NCI-H748 treated with DMSO at 0.1 percent for 48 hours (cell line): ENCODE results near the gene MAGI2.
"Not testable (repeated sequence)": the region's sequence is repeated elsewhere in the genome, so short reads cannot be mapped to it uniquely, and the experiment has no call there.

ENCODE experiments used
- DNase-seq: peaks from one replicate; lab custom pipeline; 2025; lab: John Stamatoyannopoulos, UW

Gene MAGI2

GRCh38 chr7:78296644-78297371 is 1156.7 kb downstream of the MAGI2 start:
- peak; percentile 74 for DNase-seq

- DNase-seq: no peak
These were observed 1157.3 kb downstream of the MAGI2 start for GRCh38 chr7:78296046-78296597.

GRCh38 chr7:78289471-78289870 is 1164.0 kb downstream of the MAGI2 start:
- not testable (repeated sequence) for DNase-seq

GRCh38 chr7:78284945-78285344 is 1168.5 kb downstream of the MAGI2 start:
- DNase-seq: no peak

GRCh38 chr7:78280276-78280675 is 1173.2 kb downstream of the MAGI2 start:
- DNase-seq: no peak

- no peak for DNase-seq
These were observed 1174.0 kb downstream of the MAGI2 start for GRCh38 chr7:78279457-78279856.

- no peak for DNase-seq
These were observed 1174.4 kb downstream of the MAGI2 start for GRCh38 chr7:78279032-78279431.

- no peak for DNase-seq
These were observed 1186.3 kb downstream of the MAGI2 start for GRCh38 chr7:78267141-78267540.

GRCh38 chr7:78265486-78265885 is 1188.0 kb downstream of the MAGI2 start:
- no peak for DNase-seq

GRCh38 chr7:78265071-78265470 is 1188.4 kb downstream of the MAGI2 start:
- no peak for DNase-seq

GRCh38 chr7:78264105-78264504 is 1189.4 kb downstream of the MAGI2 start:
- DNase-seq: no peak

GRCh38 chr7:78261739-78262138 is 1191.7 kb downstream of the MAGI2 start:
- DNase-seq: no peak

GRCh38 chr7:78261302-78261701 is 1192.2 kb downstream of the MAGI2 start:
- DNase-seq: no peak

GRCh38 chr7:78260826-78261225 is 1192.6 kb downstream of the MAGI2 start:
- DNase-seq: no peak

- no peak for DNase-seq
These were observed 1198.8 kb downstream of the MAGI2 start for GRCh38 chr7:78254726-78255055.

- DNase-seq: no peak
These were observed 1199.4 kb downstream of the MAGI2 start for GRCh38 chr7:78253850-78254725.

- DNase-seq: no peak
These were observed 1204.6 kb downstream of the MAGI2 start for GRCh38 chr7:78248867-78249266.

- no peak for DNase-seq
These were observed 1205.4 kb downstream of the MAGI2 start for GRCh38 chr7:78247910-78248689.

GRCh38 chr7:78240179-78240578 is 1213.3 kb downstream of the MAGI2 start:
- DNase-seq: not testable (repeated sequence)

- DNase-seq: no peak
These were observed 1218.8 kb downstream of the MAGI2 start for GRCh38 chr7:78234634-78235033.

- no peak for DNase-seq
These were observed 1220.7 kb downstream of the MAGI2 start for GRCh38 chr7:78232806-78233205.

- DNase-seq: peak; percentile 94
These were observed 1227.3 kb downstream of the MAGI2 start for GRCh38 chr7:78226059-78226719.
